ENCODE measurements around the gene GRK3. TPM values are rescaled to one million over a fixed set of nuclear protein-coding genes. Genes with fewer than 3 reads are reported as not detected.

Gene GRK3
- total RNA-seq, 2 donors from 2014 or later = 6.2 to 9.1 TPM

GRCh38 chr22:25672289-25673084 lies 108.0 kb downstream of the GRK3 start:
- H3K27me3 ChIP-seq = no peaks in the 10 kb centered on the region

GRCh38 chr22:25673713-25674112 lies 109.2 kb downstream of the GRK3 start:
- no peak for DNase-seq (ENCODE audit: low spot score)
- no peak for TF ChIP-seq CTCF (IDR thresholded peaks at IDR 0.05)
- H3K36me3 ChIP-seq = no peaks in the 10 kb centered on the region
- no peaks in the 10 kb centered on the region for H3K9me3 ChIP-seq
- H3K27me3 ChIP-seq = no peaks in the 10 kb centered on the region
- H3K4me1 ChIP-seq = no peaks in the 10 kb centered on the region
- no peak overlapping the region for H3K4me3 ChIP-seq
- H3K27ac ChIP-seq = no peak overlapping the region

More at GRCh38 chr22:25672289-25673084, 108.0 kb downstream of the GRK3 start:
- Histone ChIP-seq H3K9me3 (no peaks in the 10 kb centered on the region), H3K4me3 (no peak overlapping the region), H3K27ac (no peak overlapping the region), H3K36me3 (no peaks in the 10 kb centered on the region), H3K4me1 (peaks cover 0 to 11% of the 10 kb centered on the region in 2 donors)
- TF ChIP-seq CTCF (IDR thresholded peaks at IDR 0.05) = no peak
- DNase-seq (ENCODE audit: low spot score) = no peak

- Histone ChIP-seq H3K4me3 (no peak overlapping the region), H3K27me3 (no peaks in the 10 kb centered on the region), H3K9me3 (no peaks in the 10 kb centered on the region), H3K36me3 (no peaks in the 10 kb centered on the region), H3K4me1 (no peaks in the 10 kb centered on the region), H3K27ac (no peak overlapping the region)
- no peak for DNase-seq (ENCODE audit: low spot score)
- no peak for TF ChIP-seq CTCF (IDR thresholded peaks at IDR 0.05)
These were observed 113.2 kb downstream of the GRK3 start for GRCh38 chr22:25677631-25678030.

GRCh38 chr22:25680051-25680450 lies 115.6 kb downstream of the GRK3 start:
- Histone ChIP-seq H3K9me3 (no peaks in the 10 kb centered on the region), H3K36me3 (no peaks in the 10 kb centered on the region), H3K4me3 (no peak overlapping the region), H3K4me1 (no peaks in the 10 kb centered on the region), H3K27me3 (no peaks in the 10 kb centered on the region), H3K27ac (no peak overlapping the region)
- DNase-seq (ENCODE audit: low spot score) = no peak
- TF ChIP-seq CTCF (IDR thresholded peaks at IDR 0.05) = no peak

GRCh38 chr22:25680956-25681355 lies 116.5 kb downstream of the GRK3 start:
- Histone ChIP-seq H3K36me3 (no peaks in the 10 kb centered on the region), H3K4me3 (no peak overlapping the region), H3K4me1 (no peaks in the 10 kb centered on the region), H3K27me3 (no peaks in the 10 kb centered on the region), H3K9me3 (no peaks in the 10 kb centered on the region), H3K27ac (no peak overlapping the region)
- no peak for TF ChIP-seq CTCF (IDR thresholded peaks at IDR 0.05)
- no peak for DNase-seq (ENCODE audit: low spot score)

GRCh38 chr22:25682109-25682508 lies 117.6 kb downstream of the GRK3 start:
- Histone ChIP-seq H3K36me3 (no peaks in the 10 kb centered on the region), H3K27me3 (no peaks in the 10 kb centered on the region), H3K4me3 (no peak overlapping the region), H3K9me3 (no peaks in the 10 kb centered on the region), H3K4me1 (no peaks in the 10 kb centered on the region), H3K27ac (no peak overlapping the region)
- TF ChIP-seq CTCF (IDR thresholded peaks at IDR 0.05) = no peak
- no peak for DNase-seq (ENCODE audit: low spot score)

All from right atrium auricular region (tissue), 2 donors.